Measurements from ENCODE around the gene ASH1L.

DNA sequence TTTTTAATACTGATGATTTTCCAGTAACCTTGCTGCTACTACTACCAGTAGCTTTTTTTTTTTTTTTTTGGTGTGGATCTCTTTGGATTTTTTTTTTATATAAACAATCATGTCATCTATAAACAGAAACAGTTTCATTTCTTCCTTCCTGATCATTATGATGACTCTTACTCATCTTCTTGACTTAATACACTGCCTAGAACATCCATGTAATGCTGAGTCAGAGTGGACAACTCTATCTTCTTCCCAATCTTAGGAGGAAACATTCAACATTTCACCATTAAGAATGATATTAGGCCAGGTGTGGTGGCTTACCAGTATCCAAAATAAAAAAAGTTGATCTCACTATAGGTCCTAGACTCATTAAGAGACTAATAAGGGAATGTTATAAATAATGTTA lies 172.8 kb downstream of the ASH1L start:
- TF ChIP-seq POLR2A (IDR thresholded peaks at IDR 0.05): no peak
- no peak for TF ChIP-seq EP300 (IDR thresholded peaks at IDR 0.05)
- TF ChIP-seq, protein P1, sequence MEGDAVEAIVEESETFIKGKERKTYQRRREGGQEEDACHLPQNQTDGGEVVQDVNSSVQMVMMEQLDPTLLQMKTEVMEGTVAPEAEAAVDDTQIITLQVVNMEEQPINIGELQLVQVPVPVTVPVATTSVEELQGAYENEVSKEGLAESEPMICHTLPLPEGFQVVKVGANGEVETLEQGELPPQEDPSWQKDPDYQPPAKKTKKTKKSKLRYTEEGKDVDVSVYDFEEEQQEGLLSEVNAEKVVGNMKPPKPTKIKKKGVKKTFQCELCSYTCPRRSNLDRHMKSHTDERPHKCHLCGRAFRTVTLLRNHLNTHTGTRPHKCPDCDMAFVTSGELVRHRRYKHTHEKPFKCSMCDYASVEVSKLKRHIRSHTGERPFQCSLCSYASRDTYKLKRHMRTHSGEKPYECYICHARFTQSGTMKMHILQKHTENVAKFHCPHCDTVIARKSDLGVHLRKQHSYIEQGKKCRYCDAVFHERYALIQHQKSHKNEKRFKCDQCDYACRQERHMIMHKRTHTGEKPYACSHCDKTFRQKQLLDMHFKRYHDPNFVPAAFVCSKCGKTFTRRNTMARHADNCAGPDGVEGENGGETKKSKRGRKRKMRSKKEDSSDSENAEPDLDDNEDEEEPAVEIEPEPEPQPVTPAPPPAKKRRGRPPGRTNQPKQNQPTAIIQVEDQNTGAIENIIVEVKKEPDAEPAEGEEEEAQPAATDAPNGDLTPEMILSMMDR (IDR thresholded peaks at IDR 0.05): no peak
- no peak for TF ChIP-seq POLR2AphosphoS5 (IDR thresholded peaks at IDR 0.05)
